Muscle layer of colon (tissue), 2 donors: ENCODE results near the gene TLE5.
A peak's percentile ranks its signal among the peaks of the same experiment; 100 is the strongest.
"Not testable (repeated sequence)": the region's sequence is repeated elsewhere in the genome, so short reads cannot be mapped to it uniquely, and the experiment has no call there.

ENCODE experiments used
- H3K27ac ChIP-seq: one replicate; pipeline ENCODE4 v1.7.0; 2013; ENCODE audit warnings: low read depth, mild to moderate bottlenecking, low read length, moderate library complexity
- H3K27me3 ChIP-seq, 2 donors: one replicate each; pipeline ENCODE4 v1.7.0; 2013; ENCODE audit warnings: low read length in 2 of 2, mild to moderate bottlenecking in 2 of 2; ENCODE audit not compliant: insufficient read depth in 2 of 2, control insufficient read depth in 1 of 2
- H3K36me3 ChIP-seq: one replicate; pipeline ENCODE4 v1.7.0; 2013; ENCODE audit warnings: mild to moderate bottlenecking, low read length; ENCODE audit not compliant: insufficient read depth
- H3K4me1 ChIP-seq: one replicate; pipeline ENCODE4 v1.7.0; 2013; ENCODE audit warnings: mild to moderate bottlenecking, low read length; ENCODE audit not compliant: insufficient read depth
- H3K4me3 ChIP-seq, 2 donors: one replicate each; pipeline ENCODE4 v1.7.0; 2013; ENCODE audit warnings: low read length in 2 of 2, low read depth in 1 of 2, mild to moderate bottlenecking in 1 of 2, moderate library complexity in 1 of 2
- H3K9ac ChIP-seq: one replicate; pipeline ENCODE4 v1.7.0; 2013; ENCODE audit warnings: low read length
- H3K9me3 ChIP-seq: one replicate; pipeline ENCODE4 v1.7.0; 2013; ENCODE audit warnings: mild to moderate bottlenecking, low read length
- donor health status: abdominal sarcoma.
- donor health status: Adenocarcinoma of cecum.

The TLE5 gene

DNA sequence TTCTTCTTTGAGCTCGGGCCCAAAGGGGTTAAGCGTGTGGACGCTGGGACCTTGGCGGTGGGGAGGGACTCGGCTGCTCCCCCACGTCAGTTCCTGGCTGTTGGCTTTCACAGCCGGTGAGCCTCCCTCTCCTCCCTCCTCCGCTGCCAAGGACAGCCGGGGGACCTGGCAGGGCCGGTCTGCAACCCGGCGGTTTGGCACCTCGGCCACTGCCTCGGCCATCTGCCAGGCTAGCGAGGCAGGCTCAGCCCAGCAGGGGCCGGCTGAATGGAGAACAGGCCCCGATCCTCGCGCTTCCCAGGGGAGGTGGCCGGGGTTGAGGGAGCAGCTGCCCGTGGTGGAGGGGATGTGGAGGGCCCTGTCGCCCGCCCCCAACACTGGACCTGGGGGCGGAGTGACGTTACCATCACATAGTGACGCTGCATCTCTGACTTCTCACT is 5.0 kb downstream of the TLE5 start:
- Histone ChIP-seq H3K4me3 (peak overlapping the region in 1 of 2 donors; percentile 21), H3K36me3 (peaks cover 56% of the 10 kb centered on the region), H3K27ac (peak overlapping the region; percentile 70), H3K4me1 (peaks cover 53% of the 10 kb centered on the region), H3K27me3 (no peaks in the 10 kb centered on the region), H3K9me3 (no peaks in the 10 kb centered on the region), H3K9ac (no peak overlapping the region)

DNA sequence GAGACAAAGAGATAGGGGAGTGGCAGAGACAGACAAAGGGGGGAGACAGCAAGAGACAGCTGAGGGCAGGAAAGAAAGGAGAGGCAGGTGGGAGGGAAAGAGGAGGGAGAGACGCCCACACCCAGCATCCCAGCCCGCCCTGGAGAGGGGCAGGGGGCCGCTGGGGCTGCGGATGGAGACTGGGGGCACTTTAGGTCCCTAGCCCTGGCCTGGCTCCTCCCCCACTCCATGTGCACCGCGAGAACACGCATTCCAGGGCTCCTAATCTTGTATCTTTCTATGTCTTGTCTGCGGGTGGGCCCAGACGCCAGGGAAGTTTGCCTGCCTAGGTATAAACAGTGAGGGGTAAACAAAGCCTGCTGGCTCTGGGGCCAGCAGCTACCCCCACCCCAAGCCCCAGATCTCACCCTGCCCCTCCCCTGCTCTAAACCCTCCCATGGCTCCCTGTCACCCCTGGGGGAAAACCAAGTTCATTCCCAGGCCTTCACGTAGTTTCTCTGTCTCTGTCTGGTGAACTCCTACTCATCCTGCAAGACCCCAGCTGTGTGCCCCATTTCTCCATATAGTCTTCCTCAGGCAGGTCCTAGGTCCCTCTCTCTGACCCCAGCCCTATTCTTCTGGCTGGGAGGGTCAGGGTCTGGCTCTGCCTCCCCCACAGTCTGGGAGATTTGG is 5.7 kb downstream of the TLE5 start:
- no peak overlapping the region for H3K9ac ChIP-seq
- H3K4me3 ChIP-seq = peak overlapping the region in 1 of 2 donors; percentile 21

DNA sequence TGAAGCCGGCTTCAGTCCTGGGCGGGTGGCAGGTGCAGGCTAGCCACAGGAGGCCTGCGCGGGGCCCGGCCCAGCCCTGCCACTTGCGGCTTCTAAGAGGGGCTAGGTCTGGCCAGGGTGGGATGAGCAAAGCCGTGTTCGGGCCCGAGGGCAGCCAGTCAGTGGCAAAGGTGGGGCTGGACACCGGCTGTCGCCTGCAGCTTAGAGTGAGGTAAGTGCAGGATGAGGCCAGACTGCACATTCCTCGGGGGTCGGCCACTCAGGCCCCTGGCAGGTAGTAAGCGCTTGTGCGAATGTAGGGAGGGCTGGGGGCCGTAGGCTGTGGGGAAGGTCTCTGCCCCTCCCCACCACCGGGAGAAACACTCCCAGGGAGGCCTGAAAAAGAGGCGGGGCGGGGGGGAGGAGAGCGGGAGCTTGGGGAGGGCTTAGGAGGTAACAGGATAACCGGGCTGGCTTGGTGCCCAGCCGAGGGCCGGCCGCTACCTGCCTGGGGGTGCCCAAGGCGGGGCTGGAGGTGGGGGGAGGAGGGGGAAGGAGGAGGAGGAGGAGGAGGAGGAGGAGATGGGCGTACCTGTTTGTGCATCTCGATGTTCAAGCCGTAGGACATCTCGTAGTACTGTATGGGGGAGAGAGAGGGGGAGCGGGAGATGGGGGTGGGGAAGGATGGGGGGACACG is 6.4 kb downstream of the TLE5 start:
- peaks cover 53% of the 10 kb centered on the region for H3K4me1 ChIP-seq
- peak overlapping the region; percentile 8 for H3K27ac ChIP-seq
- H3K9me3 ChIP-seq = no peaks in the 10 kb centered on the region
- H3K9ac ChIP-seq = no peak overlapping the region
- H3K27me3 ChIP-seq = no peaks in the 10 kb centered on the region
- no peak overlapping the region for H3K4me3 ChIP-seq
- H3K36me3 ChIP-seq = peaks cover 56% of the 10 kb centered on the region

More for the DNA sequence above, 5.7 kb downstream of the TLE5 start:
- Histone ChIP-seq H3K9me3 (no peaks in the 10 kb centered on the region), H3K4me1 (peaks cover 53% of the 10 kb centered on the region), H3K27me3 (no peaks in the 10 kb centered on the region), H3K36me3 (peaks cover 56% of the 10 kb centered on the region), H3K27ac (peak overlapping the region; percentile 70)

DNA sequence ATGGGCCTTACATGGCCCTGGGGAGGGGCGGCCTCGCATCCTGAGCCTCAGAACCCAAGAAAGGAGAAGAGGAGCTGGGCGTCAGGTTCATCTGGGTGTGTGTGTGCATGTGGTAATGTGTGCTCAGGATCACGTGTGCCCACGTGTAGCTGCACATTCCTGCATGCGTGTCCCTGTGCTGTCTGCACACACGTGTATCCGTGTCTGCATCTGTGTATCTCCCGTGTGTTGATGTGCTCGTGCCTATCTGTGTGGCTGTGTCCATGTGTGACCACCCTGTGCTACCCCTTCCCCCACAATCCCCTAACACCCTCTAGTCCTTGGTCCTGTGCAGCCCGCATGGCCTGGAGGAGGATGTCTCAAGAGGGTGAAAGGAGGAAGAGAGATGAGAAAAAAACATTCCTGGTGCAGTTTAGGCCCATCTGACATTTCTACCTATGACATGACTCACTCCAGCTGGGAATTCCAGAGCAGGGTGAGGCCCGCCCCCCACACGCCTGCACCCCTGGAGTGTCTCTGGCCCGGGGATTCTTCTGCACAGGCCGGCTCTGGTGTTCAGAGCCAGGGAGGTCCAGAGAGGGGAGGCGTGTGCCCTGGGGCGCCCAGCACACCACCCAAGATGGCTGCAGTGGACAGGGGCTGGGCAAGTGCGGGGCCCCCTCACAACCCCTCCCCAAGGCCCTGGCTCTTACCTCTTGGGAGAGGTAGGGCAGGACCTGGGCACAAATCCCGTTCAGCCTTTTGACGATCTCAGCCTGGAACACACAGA is 7.1 kb downstream of the TLE5 start:
- Histone ChIP-seq H3K36me3 (peaks cover 49% of the 10 kb centered on the region), H3K4me3 (no peak overlapping the region), H3K27ac (peak overlapping the region; percentile 25), H3K27me3 (no peaks in the 10 kb centered on the region), H3K9ac (no peak overlapping the region), H3K4me1 (peaks cover 47% of the 10 kb centered on the region), H3K9me3 (no peaks in the 10 kb centered on the region)

DNA sequence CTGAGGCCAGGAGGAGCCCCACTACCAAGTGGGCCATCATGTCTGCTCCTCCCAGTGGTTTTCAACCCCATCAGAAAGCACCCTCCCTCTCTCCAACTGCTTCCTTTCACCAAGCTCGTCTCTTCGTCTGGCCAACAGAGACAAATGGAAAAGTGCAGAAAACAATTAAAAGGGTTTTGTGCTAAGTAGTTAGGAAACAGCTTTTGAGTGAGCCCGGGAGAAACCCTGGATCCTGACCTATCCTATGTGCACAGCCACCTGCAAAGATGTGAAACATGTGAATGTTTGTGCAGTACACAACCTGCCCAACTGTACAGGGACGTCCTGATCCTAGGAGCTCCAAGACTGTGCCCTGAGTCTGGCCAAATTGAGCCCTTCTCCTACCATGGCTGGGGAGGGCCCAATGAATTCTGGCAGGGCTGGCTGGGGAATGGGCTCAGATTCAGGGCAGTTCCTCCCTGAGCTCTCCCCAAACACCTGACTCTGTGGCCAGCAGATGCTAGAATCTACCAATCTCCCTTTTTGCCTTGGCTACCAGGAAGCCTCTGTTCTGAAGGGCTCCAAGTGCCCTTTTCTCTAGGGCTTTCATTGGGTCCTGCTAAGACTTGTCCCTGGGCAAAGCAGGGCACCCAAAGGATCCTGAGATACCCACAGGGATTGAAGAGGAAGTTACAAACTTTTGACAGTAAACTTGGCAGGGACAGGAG is 7.9 kb downstream of the TLE5 start:
- no peak overlapping the region for H3K9ac ChIP-seq
- H3K27ac ChIP-seq = no peak overlapping the region
- no peaks in the 10 kb centered on the region for H3K9me3 ChIP-seq
- H3K27me3 ChIP-seq = no peaks in the 10 kb centered on the region
- H3K4me3 ChIP-seq = no peak overlapping the region
- H3K4me1 ChIP-seq = peaks cover 40% of the 10 kb centered on the region
- H3K36me3 ChIP-seq = peaks cover 42% of the 10 kb centered on the region

DNA sequence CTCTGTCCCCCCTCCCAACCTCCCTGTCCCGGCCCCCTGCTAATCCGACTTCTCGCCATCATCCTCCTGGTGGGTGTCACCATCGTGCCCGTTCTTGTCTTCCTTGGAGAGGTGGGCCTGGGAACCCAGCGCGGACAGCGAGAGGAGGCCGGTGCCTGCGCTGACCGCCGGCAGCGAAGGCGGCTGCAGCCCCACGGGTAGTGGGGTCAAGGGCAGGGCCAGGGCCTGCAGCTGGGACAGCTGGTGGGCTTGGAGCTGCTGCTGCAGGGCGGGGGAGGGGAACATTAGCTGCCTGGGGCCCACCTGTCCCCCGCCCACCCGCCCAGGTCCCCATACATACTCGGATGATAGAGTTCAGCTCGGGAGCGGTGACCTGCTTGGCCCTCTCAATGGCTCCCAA is 8.5 kb downstream of the TLE5 start:
- no peak overlapping the region for H3K27ac ChIP-seq
- H3K9ac ChIP-seq = no peak overlapping the region
- no peaks in the 10 kb centered on the region for H3K9me3 ChIP-seq
- peaks cover 36% of the 10 kb centered on the region for H3K4me1 ChIP-seq
- no peak overlapping the region for H3K4me3 ChIP-seq
- H3K36me3 ChIP-seq = peaks cover 38% of the 10 kb centered on the region
- no peaks in the 10 kb centered on the region for H3K27me3 ChIP-seq

DNA sequence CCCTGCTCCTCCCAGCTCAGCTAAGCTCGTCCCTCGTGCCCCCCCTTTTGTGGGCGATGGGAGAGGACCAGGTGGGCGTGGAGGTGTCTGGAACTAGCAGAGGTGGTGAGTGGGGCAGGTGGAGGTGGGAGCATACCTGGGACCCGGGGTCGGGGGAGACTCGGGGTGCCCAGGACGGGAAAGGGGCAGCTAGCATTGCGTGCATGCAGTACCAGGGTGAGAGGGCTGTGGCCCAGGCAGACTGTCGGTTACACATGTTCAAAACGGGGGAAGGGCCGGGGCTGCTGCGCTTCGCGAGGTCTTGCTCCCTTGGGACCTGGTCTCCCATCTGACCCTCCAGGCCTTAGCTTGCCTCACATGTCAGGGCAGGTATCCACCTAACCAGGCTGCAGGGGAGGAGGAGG is 9.1 kb downstream of the TLE5 start:
- Histone ChIP-seq H3K4me3 (no peak overlapping the region), H3K4me1 (peaks cover 31% of the 10 kb centered on the region), H3K9me3 (no peaks in the 10 kb centered on the region), H3K9ac (no peak overlapping the region), H3K27ac (no peak overlapping the region), H3K27me3 (no peaks in the 10 kb centered on the region), H3K36me3 (peaks cover 32% of the 10 kb centered on the region)

DNA sequence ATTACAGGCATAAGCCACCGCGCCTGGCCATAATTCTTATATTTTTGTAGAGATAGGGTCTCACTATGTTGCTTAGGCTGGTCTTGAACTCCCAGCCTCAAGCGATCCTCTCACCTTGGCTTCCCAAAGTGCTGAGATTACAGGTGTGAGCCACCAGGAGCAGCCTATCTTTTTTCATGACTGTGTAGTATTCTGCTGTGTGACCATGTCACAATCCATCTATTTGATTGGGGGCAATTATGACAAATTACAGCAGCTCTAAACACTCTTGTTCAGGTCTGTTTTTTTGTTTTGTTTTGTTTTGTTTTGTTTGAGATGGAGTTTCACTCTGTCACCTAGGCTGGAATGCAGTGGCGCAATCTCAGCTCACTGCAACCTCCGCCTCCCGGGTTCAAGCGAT is 12.3 kb downstream of the TLE5 start:
- not testable (repeated sequence) for H3K9ac ChIP-seq, H3K4me3 ChIP-seq, H3K9me3 ChIP-seq, H3K27me3 ChIP-seq, H3K27ac ChIP-seq
- peaks cover 10% of the 10 kb centered on the region for H3K36me3 ChIP-seq
- peaks cover 10% of the 10 kb centered on the region for H3K4me1 ChIP-seq

DNA sequence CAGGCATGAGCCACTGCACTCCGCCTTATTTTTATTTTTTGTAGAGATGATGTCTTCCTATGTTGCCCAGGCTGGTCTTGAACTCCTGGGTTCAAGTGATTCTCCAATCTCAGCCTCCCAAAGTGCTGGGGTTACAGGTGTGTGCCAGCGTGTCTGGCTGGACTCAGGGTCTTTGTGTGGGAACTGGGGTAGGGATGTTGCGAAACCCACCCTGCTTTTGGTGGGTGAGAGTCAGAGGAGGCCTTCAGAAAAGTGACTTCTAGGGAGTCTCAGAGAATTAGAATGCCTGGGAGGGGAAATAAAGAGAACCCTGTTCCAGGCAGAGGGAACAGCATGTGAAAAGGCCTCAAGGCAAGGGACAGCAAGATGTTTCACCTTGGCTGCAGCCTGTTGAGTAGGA is 13.2 kb downstream of the TLE5 start:
- no peak overlapping the region for H3K27ac ChIP-seq
- no peaks in the 10 kb centered on the region for H3K27me3 ChIP-seq
- H3K4me3 ChIP-seq = no peak overlapping the region
- H3K36me3 ChIP-seq = peaks cover 1% of the 10 kb centered on the region
- H3K9ac ChIP-seq = no peak overlapping the region
- no peaks in the 10 kb centered on the region for H3K9me3 ChIP-seq
- peaks cover 7% of the 10 kb centered on the region for H3K4me1 ChIP-seq

DNA sequence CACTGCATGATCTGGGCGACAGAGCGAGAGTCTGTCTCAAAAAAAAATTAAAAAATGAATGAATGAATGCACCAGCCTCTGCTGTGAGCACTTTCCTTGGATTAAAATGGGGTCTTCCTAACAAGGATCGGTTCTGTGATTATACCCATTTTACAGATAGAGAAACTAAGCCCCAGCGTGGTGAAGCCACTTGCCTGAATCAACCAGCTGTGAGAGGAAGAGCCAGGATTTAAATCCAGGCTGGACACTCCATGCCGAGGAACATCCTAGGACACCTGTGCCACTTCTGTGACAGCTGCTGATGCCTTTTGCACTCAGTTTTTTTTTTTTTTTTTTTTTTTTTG is 14.1 kb downstream of the TLE5 start:
- Histone ChIP-seq H3K4me3 (no peak overlapping the region), H3K36me3 (no peaks in the 10 kb centered on the region), H3K9me3 (no peaks in the 10 kb centered on the region), H3K27me3 (no peaks in the 10 kb centered on the region), H3K9ac (no peak overlapping the region), H3K27ac (no peak overlapping the region), H3K4me1 (peaks cover 7% of the 10 kb centered on the region)

DNA sequence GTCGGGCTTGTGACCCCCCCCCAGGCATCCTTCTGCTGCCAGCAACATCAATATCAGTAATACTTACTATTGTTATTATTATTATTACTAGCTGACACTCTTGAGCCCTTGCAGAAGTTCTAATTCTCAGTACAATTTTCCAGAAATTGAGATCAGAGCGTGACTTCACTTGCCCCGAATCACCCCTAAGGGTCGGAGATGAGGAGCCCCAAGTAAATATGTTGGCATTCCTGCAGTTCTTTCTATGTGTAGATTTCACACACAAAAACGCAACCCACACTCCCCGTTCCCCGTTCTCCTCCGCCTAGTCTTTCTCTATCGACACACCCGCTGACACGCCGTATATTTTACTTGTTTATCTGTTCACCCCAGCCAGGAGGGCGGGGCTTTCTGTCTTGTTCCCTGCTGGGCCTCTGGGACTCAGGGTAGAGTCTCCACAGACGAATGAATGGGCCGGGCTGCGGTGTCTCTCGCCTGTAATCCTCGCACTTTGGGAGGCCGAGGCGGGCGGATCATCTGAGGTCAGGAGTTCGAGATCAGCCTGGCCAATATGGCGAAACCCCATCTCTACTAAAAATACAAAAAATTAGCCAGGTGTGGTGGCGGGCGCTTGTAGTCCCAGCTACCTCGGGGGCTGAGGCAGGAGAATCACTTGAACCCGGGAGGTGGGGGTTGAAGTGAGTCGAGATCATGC is 14.7 kb downstream of the TLE5 start:
- H3K27ac ChIP-seq = peak overlapping the region; percentile 85
- no peaks in the 10 kb centered on the region for H3K27me3 ChIP-seq
- H3K4me1 ChIP-seq = peaks cover 7% of the 10 kb centered on the region
- no peaks in the 10 kb centered on the region for H3K9me3 ChIP-seq
- peak overlapping the region; percentile 36 to 53 for H3K4me3 ChIP-seq
- no peak overlapping the region for H3K9ac ChIP-seq
- no peaks in the 10 kb centered on the region for H3K36me3 ChIP-seq
